ENCODE results near the gene SHOX.
"Not testable (repeated sequence)": the region's sequence is repeated elsewhere in the genome, so short reads cannot be mapped to it uniquely, and the experiment has no call there.

Gene SHOX

GRCh38 chrX:622802-623201, 7.8 kb upstream of the SHOX start:
- DNase-seq, result not testable (repeated sequence)

GRCh38 chrX:623268-623598, 7.4 kb upstream of the SHOX start:
- DNase-seq, result no peak

- no peak for DNase-seq
These were observed 6.8 kb upstream of the SHOX start for GRCh38 chrX:623599-624315.

- DNase-seq, result no peak
These were observed 5.4 kb upstream of the SHOX start for GRCh38 chrX:625137-625691.

- not testable (repeated sequence) for DNase-seq
These were observed 4.5 kb upstream of the SHOX start for GRCh38 chrX:626047-626446.

- DNase-seq, result no peak
These were observed 3.7 kb upstream of the SHOX start for GRCh38 chrX:626745-627509.

- DNase-seq, result no peak
These were observed 3.0 kb upstream of the SHOX start for GRCh38 chrX:627510-627981.

GRCh38 chrX:627995-628394, 2.6 kb upstream of the SHOX start:
- DNase-seq, result no peak

- no peak for DNase-seq
These were observed 1.2 kb upstream of the SHOX start for GRCh38 chrX:629230-630006.

- DNase-seq, result no peak
These were observed 482 bp upstream of the SHOX start for GRCh38 chrX:630007-630611.

GRCh38 chrX:631802-632365, 1.3 kb downstream of the SHOX start:
- no peak for DNase-seq

GRCh38 chrX:632366-633042, 1.9 kb downstream of the SHOX start:
- DNase-seq, result no peak

- no peak for DNase-seq
These were observed 2.7 kb downstream of the SHOX start for GRCh38 chrX:633043-633984.

- DNase-seq, result no peak
These were observed 3.7 kb downstream of the SHOX start for GRCh38 chrX:633985-634958.

- DNase-seq, result no peak
These were observed 5.0 kb downstream of the SHOX start for GRCh38 chrX:635428-636090.

GRCh38 chrX:636981-637659, 6.5 kb downstream of the SHOX start:
- no peak for DNase-seq

GRCh38 chrX:637660-638481, 7.3 kb downstream of the SHOX start:
- DNase-seq, result no peak
